HUES64 (cell line): ENCODE measurements around the gene RAD17.
"Not testable (repeated sequence)": the region's sequence is repeated elsewhere in the genome, so short reads cannot be mapped to it uniquely, and the experiment has no call there.

Experiments
- H3K27ac ChIP-seq: 2 replicates; pipeline ENCODE4 v1.7.0; 2013; ENCODE audit warnings: low read depth, low read length, inconsistent platforms
- H3K27me3 ChIP-seq: 2 replicates; pipeline ENCODE4 v1.6.1; 2013; ENCODE audit warnings: mild to moderate bottlenecking, low read length; ENCODE audit not compliant: insufficient read depth
- H3K36me3 ChIP-seq: 2 replicates; pipeline ENCODE4 v1.6.1; 2013; ENCODE audit warnings: mild to moderate bottlenecking, low read length; ENCODE audit not compliant: insufficient read depth
- H3K4me1 ChIP-seq: 2 replicates; pipeline ENCODE4 v1.6.1; 2013; ENCODE audit warnings: mild to moderate bottlenecking, low read length, moderate library complexity; ENCODE audit not compliant: insufficient read depth
- H3K4me3 ChIP-seq: 2 replicates; pipeline ENCODE4 v1.5.1; 2013; ENCODE audit warnings: mild to moderate bottlenecking, low read length, moderate library complexity
- H3K9ac ChIP-seq: 2 replicates; pipeline ENCODE4 v1.6.1; 2013; ENCODE audit warnings: mild to moderate bottlenecking, low read depth, low read length
- H3K9me3 ChIP-seq: 2 replicates; pipeline ENCODE4 v1.6.1; 2013; ENCODE audit warnings: low read depth, low read length; ENCODE audit not compliant: insufficient read depth
- WGBS: fragments of 150-250, 120-280 bp; methylation state at CpG from one replicate; pipeline ENCODE4 v1.1.7; 2013; ENCODE audit warnings: missing lambda C conversion rate; 5-methylcytosine and 5-hydroxymethylcytosine counted together

RAD17 gene

DNA sequence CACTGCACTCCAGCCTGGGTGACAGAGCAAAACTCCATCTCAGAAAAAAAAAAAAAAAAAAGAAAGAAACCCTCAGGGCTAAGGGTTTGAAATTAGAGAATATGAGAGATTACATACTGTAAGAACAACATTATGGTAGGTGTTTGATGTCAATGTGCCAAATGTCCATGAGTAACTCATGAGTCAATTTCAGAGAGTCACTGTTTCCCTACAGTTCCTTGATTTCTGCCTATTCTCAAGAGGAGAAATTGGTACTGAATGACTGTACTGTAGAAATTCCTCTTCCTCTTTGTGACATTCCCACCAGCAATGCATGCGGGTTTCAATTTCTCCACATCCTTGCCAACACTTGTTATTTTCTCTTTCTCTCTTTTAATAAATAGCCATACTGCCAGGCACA is 80.5 kb downstream of the RAD17 start:
- H3K4me3 ChIP-seq: no peak overlapping the region
- no peaks in the 10 kb centered on the region for H3K9me3 ChIP-seq
- no peak overlapping the region for H3K9ac ChIP-seq
- peaks cover 5% of the 10 kb centered on the region; the same call in 1 of the 2 replicates for H3K4me1 ChIP-seq
- 97% methylated on average over 1 of the region's 1 CpG for WGBS
- H3K27me3 ChIP-seq: no peaks in the 10 kb centered on the region
- no peaks in the 10 kb centered on the region for H3K36me3 ChIP-seq
- H3K27ac ChIP-seq: no peak overlapping the region

- H3K27me3 ChIP-seq, H3K9me3 ChIP-seq, H3K4me1 ChIP-seq, H3K4me3 ChIP-seq, H3K9ac ChIP-seq, H3K27ac ChIP-seq, H3K36me3 ChIP-seq: not testable (repeated sequence)
- 95% methylated on average over 6 of the region's 8 CpGs for WGBS
Observed at GRCh38 chr5:69450527-69450926, 80.9 kb downstream of the RAD17 start.

DNA sequence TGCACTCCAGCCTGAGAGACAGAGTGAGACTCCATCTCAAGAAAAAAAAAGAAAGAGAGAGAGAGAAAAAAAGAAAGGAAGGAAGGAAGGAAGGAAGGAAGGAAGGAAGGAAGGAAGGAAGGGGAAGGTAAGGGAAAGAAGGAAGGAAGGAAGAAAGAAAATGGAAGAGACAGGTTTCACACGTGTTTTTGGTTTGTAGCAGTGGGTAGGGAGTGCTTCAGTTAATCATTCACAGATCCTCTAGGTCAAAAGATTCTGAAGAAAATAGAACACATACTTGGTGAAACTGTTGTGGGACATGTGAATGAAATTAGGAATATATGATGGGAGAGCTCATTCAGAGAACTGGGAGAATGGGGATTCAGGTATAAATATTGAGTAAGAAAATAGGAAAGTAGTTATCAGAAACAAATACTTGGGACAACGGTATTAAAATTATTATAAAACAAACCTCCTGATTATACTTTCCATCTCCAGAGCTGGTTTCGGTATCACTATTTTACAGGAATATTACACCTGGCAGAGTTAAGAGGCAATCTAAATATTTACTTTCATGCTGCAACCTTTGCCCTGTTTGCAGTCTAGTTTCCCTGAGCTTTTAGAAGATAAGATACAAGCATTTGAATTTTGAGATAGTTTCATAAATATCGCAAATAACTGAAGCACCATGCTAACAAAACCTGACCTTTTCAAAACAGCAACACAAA is 82.5 kb downstream of the RAD17 start:
- Histone ChIP-seq H3K9ac (no peak overlapping the region), H3K4me3 (no peak overlapping the region), H3K4me1 (peaks cover 5% of the 10 kb centered on the region; the same call in 1 of the 2 replicates), H3K36me3 (no peaks in the 10 kb centered on the region), H3K9me3 (no peaks in the 10 kb centered on the region), H3K27ac (no peak overlapping the region), H3K27me3 (no peaks in the 10 kb centered on the region)
- WGBS: 97% methylated on average over 3 of the region's 4 CpGs

DNA sequence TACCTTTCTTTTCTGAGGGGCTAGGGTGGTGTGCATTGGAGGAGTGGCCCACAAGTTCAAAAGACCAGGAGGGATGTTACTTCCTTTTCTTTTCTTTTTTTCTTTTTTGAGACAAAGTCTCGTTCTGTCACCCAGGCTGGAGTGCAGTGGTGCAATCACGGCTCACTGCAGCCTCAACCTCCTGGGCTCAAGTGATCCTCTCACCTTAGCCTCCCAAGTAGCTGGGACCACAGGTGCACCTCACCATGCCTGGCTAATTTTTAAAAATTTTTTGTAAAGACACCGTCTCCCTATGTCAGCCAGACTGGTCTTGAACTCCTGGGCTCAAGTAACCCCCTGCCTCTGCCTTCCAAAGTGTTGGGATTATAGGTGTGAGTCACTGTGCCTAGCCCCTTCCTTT is 83.9 kb downstream of the RAD17 start:
- not testable (repeated sequence) for H3K4me3 ChIP-seq, H3K9ac ChIP-seq, H3K4me1 ChIP-seq, H3K9me3 ChIP-seq, H3K27ac ChIP-seq, H3K36me3 ChIP-seq, H3K27me3 ChIP-seq
- 93% methylated on average over 3 of the region's 3 CpGs for WGBS

GRCh38 chr5:69454460-69455249 is 85.0 kb downstream of the RAD17 start:
- Histone ChIP-seq H3K4me1 (peaks cover 5% of the 10 kb centered on the region; the same call in 1 of the 2 replicates), H3K4me3 (no peak overlapping the region)

DNA sequence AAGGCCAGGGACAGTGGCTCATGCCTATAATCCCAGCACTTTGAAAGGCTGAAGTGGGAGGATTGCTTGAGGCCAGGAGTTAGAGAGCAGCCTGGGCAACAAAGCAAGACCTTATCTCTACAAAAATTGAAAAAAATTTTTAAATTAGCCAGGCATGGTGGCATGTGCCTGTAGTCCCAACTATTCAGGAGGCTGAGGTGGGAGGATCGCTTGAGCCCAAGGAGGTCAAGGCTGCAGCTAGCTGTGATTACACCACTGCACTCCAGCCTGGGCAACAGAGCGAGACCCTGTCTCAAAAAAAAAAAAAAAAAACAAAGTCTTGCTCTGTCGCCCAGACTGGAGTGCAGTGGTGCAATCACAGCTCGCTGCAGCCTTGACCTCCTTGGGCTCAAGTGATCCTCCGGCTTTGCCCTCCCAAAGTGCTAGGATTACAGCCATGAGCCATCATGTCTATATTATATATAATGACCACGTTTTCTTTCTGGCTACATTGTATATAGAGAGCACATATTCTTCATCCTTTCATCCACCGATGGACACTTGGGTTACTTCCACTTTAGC is 85.9 kb downstream of the RAD17 start:
- H3K4me3 ChIP-seq, H3K27ac ChIP-seq, H3K4me1 ChIP-seq, H3K9me3 ChIP-seq, H3K9ac ChIP-seq, H3K27me3 ChIP-seq, H3K36me3 ChIP-seq: not testable (repeated sequence)
- WGBS: 94% methylated on average over 5 of the region's 7 CpGs

More at GRCh38 chr5:69454460-69455249, 85.0 kb downstream of the RAD17 start:
- H3K9ac ChIP-seq: no peak overlapping the region
- no peak overlapping the region for H3K27ac ChIP-seq
- no peaks in the 10 kb centered on the region for H3K27me3 ChIP-seq
- no peaks in the 10 kb centered on the region for H3K9me3 ChIP-seq
- H3K36me3 ChIP-seq: no peaks in the 10 kb centered on the region
- whole genome bisulfite sequencing: 84% methylated on average over 7 of the region's 8 CpGs

DNA sequence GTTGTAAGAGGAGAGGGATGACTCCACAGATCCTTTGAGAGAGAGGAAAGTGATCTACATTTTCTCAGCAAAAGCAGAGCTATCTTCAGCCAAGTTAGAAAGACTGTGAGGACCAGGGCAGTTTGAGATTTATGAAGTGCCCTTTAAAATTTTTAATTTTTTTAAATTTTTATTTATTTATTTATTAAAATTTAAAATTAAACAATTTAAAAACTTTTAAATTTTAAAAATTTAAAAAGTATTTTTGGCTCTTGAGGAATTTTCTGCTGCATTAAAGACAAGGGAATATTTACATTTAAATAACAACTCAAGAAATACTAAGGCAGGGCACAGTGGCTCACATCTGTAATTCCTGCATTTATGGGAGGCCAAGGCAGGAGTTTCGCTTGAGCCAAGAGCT is 92.6 kb downstream of the RAD17 start:
- H3K4me1 ChIP-seq: no peaks in the 10 kb centered on the region
- 94% methylated on average over 1 of the region's 1 CpG for WGBS
- no peaks in the 10 kb centered on the region for H3K36me3 ChIP-seq
- no peak overlapping the region for H3K9ac ChIP-seq
- H3K27ac ChIP-seq: no peak overlapping the region
- H3K4me3 ChIP-seq: no peak overlapping the region
- no peaks in the 10 kb centered on the region for H3K27me3 ChIP-seq
- H3K9me3 ChIP-seq: no peaks in the 10 kb centered on the region
